Ascending aorta (tissue), 2 donors: Measurements from ENCODE around the gene BMP6. TPM values are rescaled to one million over a fixed set of nuclear protein-coding genes. Genes with fewer than 3 reads are reported as not detected.

Experiments used
- DNase-seq, 2 donors: peaks; one replicate each; pipeline ENCODE4 v3.0.0-alpha.2; 2019; ENCODE audit warnings: low spot score in 2 of 2
- H3K27ac ChIP-seq, 2 donors: fragments of 200-600 bp; sonication (generic); one replicate each; pipeline ENCODE4 v1.5.1; 2016 to 2017; ENCODE audit warnings: mild to moderate bottlenecking in 1 of 2
- H3K27me3 ChIP-seq: fragments of 200-600 bp; sonication (generic); one replicate; pipeline ENCODE4 v1.5.1; 2017
- H3K36me3 ChIP-seq, 2 donors: fragments of 200-600 bp; sonication (generic); one replicate each; pipeline ENCODE4 v1.5.1; 2016
- H3K4me1 ChIP-seq, 2 donors: fragments of 200-600 bp; sonication (generic); one replicate each; pipeline ENCODE4 v1.5.1; 2016 to 2017; ENCODE audit warnings: mild to moderate bottlenecking in 1 of 2
- H3K4me3 ChIP-seq, 2 donors: fragments of 200-600 bp; sonication (generic); one replicate each; pipeline ENCODE4 v1.5.1; 2016 to 2017; ENCODE audit warnings: mild to moderate bottlenecking in 1 of 2
- H3K9me3 ChIP-seq, 2 donors: fragments of 200-600 bp; sonication (generic); one replicate each; pipeline ENCODE4 v1.5.1; 2016
- intact Hi-C: fragments of 100-400 bp; cut with DNase I; formaldehyde crosslinking; loops from one replicate; pipeline ENCODE4 v1.15.1; 2023
- total RNA-seq: library from RNA; depleted of rRNA; stranded (reverse); fragments of >200 nt; gene quantifications from one replicate; pipeline ENCODE4 v1.1.0, GENCODE V29; 2016
- TF ChIP-seq, protein P1 (sequence below), 3 experiments: fragments of 200-600 bp in 2 of 3; fragments of 450-650 bp in 1 of 3; sonication (generic) in 2 of 3; IDR thresholded peaks; one replicate each; pipeline ENCODE4 v1.5.1; 2016 to 2019; ENCODE audit warnings: antibody characterized with exemption in 3 of 3, mild to moderate bottlenecking in 1 of 3, moderate library complexity in 1 of 3

Gene BMP6
- total RNA-seq, 1 donor from 2014 or later: 16.0 TPM

GRCh38 chr6:7701212-7701834, 24.6 kb upstream of the BMP6 start:
- Histone ChIP-seq H3K27ac (no peak overlapping the region), H3K4me3 (no peak overlapping the region), H3K36me3 (no peaks in the 10 kb centered on the region), H3K4me1 (peaks cover 0 to 8% of the 10 kb centered on the region in 2 donors), H3K9me3 (no peaks in the 10 kb centered on the region), H3K27me3 (no peaks in the 10 kb centered on the region)
- no peak for DNase-seq
- intact Hi-C loops: no loop called here
- TF ChIP-seq, protein P1, sequence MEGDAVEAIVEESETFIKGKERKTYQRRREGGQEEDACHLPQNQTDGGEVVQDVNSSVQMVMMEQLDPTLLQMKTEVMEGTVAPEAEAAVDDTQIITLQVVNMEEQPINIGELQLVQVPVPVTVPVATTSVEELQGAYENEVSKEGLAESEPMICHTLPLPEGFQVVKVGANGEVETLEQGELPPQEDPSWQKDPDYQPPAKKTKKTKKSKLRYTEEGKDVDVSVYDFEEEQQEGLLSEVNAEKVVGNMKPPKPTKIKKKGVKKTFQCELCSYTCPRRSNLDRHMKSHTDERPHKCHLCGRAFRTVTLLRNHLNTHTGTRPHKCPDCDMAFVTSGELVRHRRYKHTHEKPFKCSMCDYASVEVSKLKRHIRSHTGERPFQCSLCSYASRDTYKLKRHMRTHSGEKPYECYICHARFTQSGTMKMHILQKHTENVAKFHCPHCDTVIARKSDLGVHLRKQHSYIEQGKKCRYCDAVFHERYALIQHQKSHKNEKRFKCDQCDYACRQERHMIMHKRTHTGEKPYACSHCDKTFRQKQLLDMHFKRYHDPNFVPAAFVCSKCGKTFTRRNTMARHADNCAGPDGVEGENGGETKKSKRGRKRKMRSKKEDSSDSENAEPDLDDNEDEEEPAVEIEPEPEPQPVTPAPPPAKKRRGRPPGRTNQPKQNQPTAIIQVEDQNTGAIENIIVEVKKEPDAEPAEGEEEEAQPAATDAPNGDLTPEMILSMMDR (IDR thresholded peaks at IDR 0.05): no peak

DNA sequence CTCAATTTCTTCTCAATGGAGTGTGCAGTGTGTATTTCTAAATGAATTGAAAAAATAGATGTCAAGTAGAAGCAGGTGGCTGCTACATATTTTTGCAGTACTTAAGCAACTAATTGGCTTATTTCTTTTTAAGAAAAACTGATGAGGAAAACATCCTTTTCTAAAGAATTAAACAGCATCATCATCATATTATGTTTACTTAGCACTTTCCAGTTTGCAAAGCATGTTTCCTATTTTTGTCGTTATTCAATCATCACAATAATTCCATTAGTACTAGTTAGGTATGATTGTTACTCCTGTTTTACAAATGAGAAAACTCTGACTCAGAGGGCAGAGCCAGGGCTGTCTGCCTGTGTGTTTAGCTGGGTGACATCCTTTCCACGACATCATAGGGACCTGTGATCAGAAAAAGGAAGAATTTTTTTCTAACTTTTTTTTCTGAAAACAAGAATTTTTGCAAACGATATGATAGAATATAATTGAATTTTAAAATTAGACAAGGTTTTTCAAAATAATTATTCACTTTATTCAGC, 22.7 kb upstream of the BMP6 start:
- Histone ChIP-seq H3K27me3 (no peaks in the 10 kb centered on the region), H3K4me3 (no peak overlapping the region), H3K9me3 (no peaks in the 10 kb centered on the region), H3K36me3 (no peaks in the 10 kb centered on the region), H3K4me1 (peaks cover 0 to 3% of the 10 kb centered on the region in 2 donors), H3K27ac (no peak overlapping the region)
- TF ChIP-seq, protein P1 (IDR thresholded peaks at IDR 0.05): no peak
- intact Hi-C loops: no loop called here
- DNase-seq: no peak

- Histone ChIP-seq H3K4me1 (no peaks in the 10 kb centered on the region), H3K27me3 (no peaks in the 10 kb centered on the region), H3K4me3 (no peak overlapping the region), H3K36me3 (no peaks in the 10 kb centered on the region), H3K9me3 (no peaks in the 10 kb centered on the region), H3K27ac (no peak overlapping the region)
- intact Hi-C loops: no loop called here
- no peak for DNase-seq
- TF ChIP-seq, protein P1 (IDR thresholded peaks at IDR 0.05): no peak
These were observed 20.4 kb upstream of the BMP6 start for GRCh38 chr6:7705483-7705882.

DNA sequence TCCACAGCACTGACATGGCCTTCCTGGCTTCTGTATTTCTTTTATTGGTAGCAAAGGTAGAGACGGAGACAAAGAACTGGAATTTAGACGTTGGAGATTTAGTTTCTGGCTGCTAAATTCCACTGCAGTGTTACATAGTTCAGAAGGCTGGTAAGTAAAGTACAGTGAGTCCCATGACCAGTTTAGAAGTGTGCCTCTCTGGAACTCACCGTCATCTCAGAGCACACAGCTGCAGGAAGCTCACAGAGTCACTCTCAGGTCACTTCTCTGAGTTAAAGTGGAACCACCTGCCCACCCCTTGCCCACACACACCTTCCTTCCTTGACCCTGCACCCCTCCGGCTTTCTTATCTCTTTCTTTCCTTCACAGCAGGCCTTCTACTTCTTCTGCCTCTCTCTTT, 19.6 kb upstream of the BMP6 start:
- Histone ChIP-seq H3K4me3 (no peak overlapping the region), H3K4me1 (no peaks in the 10 kb centered on the region), H3K27me3 (no peaks in the 10 kb centered on the region), H3K27ac (no peak overlapping the region), H3K36me3 (no peaks in the 10 kb centered on the region), H3K9me3 (no peaks in the 10 kb centered on the region)
- no peak for DNase-seq
- TF ChIP-seq, protein P1 (IDR thresholded peaks at IDR 0.05): no peak
- intact Hi-C loops: no loop called here

DNA sequence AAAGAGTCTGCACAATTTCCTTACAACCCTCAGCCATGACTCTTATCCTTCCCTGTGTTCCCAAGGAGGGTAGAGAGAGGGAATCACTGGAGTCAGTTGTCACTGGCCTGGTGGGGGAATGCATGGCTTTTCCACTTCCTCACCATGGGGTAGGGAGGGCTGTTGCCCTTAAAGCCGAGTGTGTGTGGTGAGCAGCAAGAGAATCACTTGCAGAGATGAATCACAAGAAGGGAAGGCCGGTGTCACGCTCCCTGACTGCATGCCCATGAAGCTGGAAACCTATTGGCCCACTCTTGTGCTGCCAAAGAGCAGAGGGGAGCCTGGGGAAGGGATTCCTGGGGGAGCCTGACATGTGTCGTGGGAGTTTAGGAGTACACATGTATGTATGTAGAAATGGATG, 18.1 kb upstream of the BMP6 start:
- no peak for DNase-seq
- intact Hi-C loops: no loop called here
- Histone ChIP-seq H3K9me3 (no peaks in the 10 kb centered on the region), H3K4me3 (no peak overlapping the region), H3K27ac (no peak overlapping the region), H3K36me3 (no peaks in the 10 kb centered on the region), H3K4me1 (no peaks in the 10 kb centered on the region), H3K27me3 (no peaks in the 10 kb centered on the region)
- TF ChIP-seq, protein P1 (IDR thresholded peaks at IDR 0.05): no peak
